OCI-LY3 (cell line): ENCODE results near the gene MAGI2.

Source experiments
- H2AFZ ChIP-seq: fragments of 200-600, 300-600 bp; shearing (Covaris generic); 2 replicates; pipeline ENCODE4 v1.6.0; 2014; ENCODE audit warnings: antibody characterized with exemption, low read depth, low read length
- H3K27ac ChIP-seq: fragments of 200-600, 300-600 bp; sonication (generic); 2 replicates; pipeline ENCODE4 v1.5.1; 2014; ENCODE audit warnings: mild to moderate bottlenecking, low read length, moderate library complexity, mixed read lengths
- H3K27me3 ChIP-seq: fragments of 200-600, 300-600 bp; sonication (generic); 2 replicates; pipeline ENCODE4 v1.6.1; 2014; ENCODE audit warnings: low read depth, low read length, mixed read lengths
- H3K36me3 ChIP-seq: fragments of 200-600, 300-600 bp; sonication (generic); replicated peaks from 2 replicates; pipeline ENCODE3; 2014; ENCODE audit warnings: low read depth, low read length, mixed read lengths
- H3K4me1 ChIP-seq: fragments of 300-600, 200-600 bp; sonication (generic); 2 replicates; pipeline ENCODE4 v1.6.1; 2014; ENCODE audit warnings: low read length, mixed read lengths
- H3K4me2 ChIP-seq: fragments of 200-600, 300-600 bp; sonication (generic); 2 replicates; pipeline ENCODE4 v1.6.1; 2014; ENCODE audit warnings: low read length, mixed read lengths
- H3K4me3 ChIP-seq: fragments of 300-600, 200-600 bp; sonication (generic); 2 replicates; pipeline ENCODE4 v1.5.1; 2014; ENCODE audit warnings: antibody characterized with exemption, mild to moderate bottlenecking, low read length, moderate library complexity
- H3K79me2 ChIP-seq: fragments of 300-600, 200-600 bp; shearing (Covaris generic); 2 replicates; pipeline ENCODE4 v1.6.1; 2014; ENCODE audit warnings: mild to moderate bottlenecking, low read length, mixed read lengths
- H3K9ac ChIP-seq: fragments of 300-600, 200-600 bp; shearing (Covaris generic); 2 replicates; pipeline ENCODE4 v1.6.0; 2014; ENCODE audit warnings: mild to moderate bottlenecking, low read length, moderate library complexity
- H3K9me3 ChIP-seq: fragments of 200-600, 300-600 bp; shearing (Covaris generic); 2 replicates; pipeline ENCODE4 v1.6.1; 2014; ENCODE audit warnings: low read length, mixed read lengths; ENCODE audit not compliant: insufficient read depth
- H4K20me1 ChIP-seq: fragments of 200-600, 300-600 bp; sonication (generic); 2 replicates; pipeline ENCODE4 v1.6.1; 2016; ENCODE audit warnings: low read length, mixed read lengths; ENCODE audit not compliant: insufficient read depth
- CTCF ChIP-seq: fragments of 200-600, 300-600 bp; sonication (generic); IDR thresholded peaks from 2 replicates; pipeline ENCODE4 v1.5.1; 2014; ENCODE audit warnings: antibody characterized with exemption, low read length, low read depth
- EZH2phosphoT487 ChIP-seq: fragments of 200-600 bp; shearing (Covaris generic); IDR thresholded peaks from 2 replicates; pipeline ENCODE4 v1.6.1; 2018; ENCODE audit warnings: antibody characterized with exemption, mixed run types, low read depth

The MAGI2 gene

GRCh38 chr7:78357709-78358108 is 1095.8 kb downstream of the MAGI2 start:
- no peak for TF ChIP-seq CTCF
- no peak for TF ChIP-seq EZH2phosphoT487
- Histone ChIP-seq H3K9me3 (no peaks in the 10 kb centered on the region), H3K27me3 (no peaks in the 10 kb centered on the region), H3K27ac (no peak overlapping the region), H3K4me1 (no peaks in the 10 kb centered on the region), H3K4me3 (no peak overlapping the region), H3K79me2 (no peaks in the 10 kb centered on the region), H3K9ac (no peak overlapping the region), H3K4me2 (no peak overlapping the region), H2AFZ (no peak overlapping the region), H3K36me3 (no peaks in the 10 kb centered on the region), H4K20me1 (no peaks in the 10 kb centered on the region)

- no peaks in the 10 kb centered on the region for H3K79me2 ChIP-seq
- H3K4me1 ChIP-seq = no peaks in the 10 kb centered on the region
- no peaks in the 10 kb centered on the region for H4K20me1 ChIP-seq
- H3K36me3 ChIP-seq = no peaks in the 10 kb centered on the region
- H3K27me3 ChIP-seq = no peaks in the 10 kb centered on the region
- H3K9ac ChIP-seq = no peak overlapping the region
- H2AFZ ChIP-seq = no peak overlapping the region
- H3K4me2 ChIP-seq = no peak overlapping the region
- no peak overlapping the region for H3K27ac ChIP-seq
- no peaks in the 10 kb centered on the region for H3K9me3 ChIP-seq
- TF ChIP-seq EZH2phosphoT487 = no peak
- no peak for TF ChIP-seq CTCF
- H3K4me3 ChIP-seq = no peak overlapping the region
Measured at GRCh38 chr7:78355834-78356233, 1097.6 kb downstream of the MAGI2 start.

- Histone ChIP-seq H3K9ac (no peak overlapping the region), H3K27ac (no peak overlapping the region), H3K4me2 (no peak overlapping the region), H4K20me1 (no peaks in the 10 kb centered on the region), H3K4me3 (no peak overlapping the region), H3K9me3 (no peaks in the 10 kb centered on the region), H3K4me1 (no peaks in the 10 kb centered on the region), H3K27me3 (no peaks in the 10 kb centered on the region), H3K36me3 (no peaks in the 10 kb centered on the region), H2AFZ (no peak overlapping the region), H3K79me2 (no peaks in the 10 kb centered on the region)
- no peak for TF ChIP-seq CTCF
Measured at GRCh38 chr7:78350926-78351325, 1102.5 kb downstream of the MAGI2 start.

- no peak overlapping the region for H2AFZ ChIP-seq
- no peaks in the 10 kb centered on the region for H3K9me3 ChIP-seq
- no peak overlapping the region for H3K9ac ChIP-seq
- H3K36me3 ChIP-seq = no peaks in the 10 kb centered on the region
- no peaks in the 10 kb centered on the region for H3K79me2 ChIP-seq
- H3K27ac ChIP-seq = no peak overlapping the region
- no peak overlapping the region for H3K4me3 ChIP-seq
- H4K20me1 ChIP-seq = no peaks in the 10 kb centered on the region
- no peaks in the 10 kb centered on the region for H3K4me1 ChIP-seq
- TF ChIP-seq EZH2phosphoT487 = no peak
- TF ChIP-seq CTCF = no peak
- H3K27me3 ChIP-seq = no peaks in the 10 kb centered on the region
- H3K4me2 ChIP-seq = no peak overlapping the region
Measured at GRCh38 chr7:78350391-78350790, 1103.1 kb downstream of the MAGI2 start.
